ENCODE data around the gene ZNF74.
"Not testable (repeated sequence)": the region's sequence is repeated elsewhere in the genome, so short reads cannot be mapped to it uniquely, and the experiment has no call there.

The ZNF74 gene

DNA sequence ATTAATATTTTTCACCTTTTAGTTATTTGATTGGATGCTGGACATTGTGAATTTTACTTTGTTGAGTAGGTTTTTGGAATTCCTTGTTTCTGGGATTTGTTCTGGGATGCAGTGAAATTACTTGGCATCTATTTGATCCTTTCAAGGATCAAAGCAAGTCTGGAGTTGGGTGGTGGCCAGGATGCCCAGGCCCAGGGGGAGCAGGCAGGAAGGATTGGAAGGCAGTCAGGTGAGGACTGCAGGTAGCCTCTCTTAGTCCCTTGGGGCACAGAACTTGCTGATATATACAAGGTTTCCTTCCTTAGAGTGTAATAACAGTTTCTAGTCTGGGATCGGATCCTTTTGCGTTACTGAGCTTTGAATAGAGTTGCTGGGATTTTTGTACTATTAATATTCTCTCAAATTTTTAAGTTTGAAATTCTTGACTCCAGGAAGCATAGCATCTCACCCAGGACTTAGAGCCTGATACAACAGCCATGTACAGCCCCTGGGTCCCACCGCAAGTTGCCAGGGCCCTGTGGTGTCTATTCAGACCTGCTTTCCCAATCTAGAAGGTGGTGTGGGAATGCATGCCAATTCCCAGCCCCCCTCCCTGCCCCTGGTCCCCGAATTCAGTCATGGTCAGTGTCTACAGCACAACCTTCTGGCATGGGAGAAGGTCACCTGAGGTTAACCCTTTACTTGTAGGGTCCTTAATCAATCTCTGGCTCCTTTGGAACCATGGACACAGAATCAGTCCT lies 6.1 kb downstream of the ZNF74 start:
- in situ Hi-C loops (cut with HindIII; ENCODE audit: low sequenced_read_pairs) = no loop called here

DNA sequence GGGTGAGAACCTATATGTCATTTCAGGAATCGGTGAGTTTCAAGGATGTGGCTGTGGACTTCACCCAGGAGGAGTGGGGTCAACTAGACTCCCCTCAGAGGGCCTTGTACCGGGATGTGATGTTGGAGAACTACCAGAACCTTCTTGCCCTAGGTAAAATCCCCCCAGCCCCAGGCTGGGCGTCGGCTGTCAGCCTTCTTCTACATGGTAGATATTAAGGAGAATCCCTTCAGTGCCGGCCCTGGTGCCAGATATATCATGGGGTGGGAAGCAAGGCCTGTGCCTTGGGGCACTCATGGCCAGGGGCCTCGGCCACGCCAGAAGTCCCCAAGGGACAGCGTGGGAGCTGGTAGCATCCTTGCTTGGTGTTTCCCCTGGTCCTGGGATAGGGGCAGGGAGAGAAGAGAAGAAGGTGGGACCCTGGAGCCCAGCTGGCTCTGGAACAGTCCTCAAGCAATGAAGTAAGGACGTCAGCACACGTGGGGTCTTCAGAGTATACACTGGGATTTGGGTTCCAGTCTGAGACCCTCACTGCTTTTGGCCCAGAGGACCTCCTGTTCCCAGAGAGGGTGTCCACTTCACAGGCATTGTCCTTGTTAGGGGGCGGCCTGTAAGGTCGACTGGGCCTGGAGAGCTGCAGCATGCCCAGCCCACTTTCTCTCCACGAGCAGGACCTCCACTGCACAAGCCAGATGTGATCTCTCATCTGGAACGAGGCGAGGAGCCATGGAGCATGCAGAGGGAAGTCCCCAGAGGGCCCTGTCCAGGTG lies 6.8 kb downstream of the ZNF74 start:
- in situ Hi-C loops (cut with HindIII; ENCODE audit: low sequenced_read_pairs) = no loop called here

DNA sequence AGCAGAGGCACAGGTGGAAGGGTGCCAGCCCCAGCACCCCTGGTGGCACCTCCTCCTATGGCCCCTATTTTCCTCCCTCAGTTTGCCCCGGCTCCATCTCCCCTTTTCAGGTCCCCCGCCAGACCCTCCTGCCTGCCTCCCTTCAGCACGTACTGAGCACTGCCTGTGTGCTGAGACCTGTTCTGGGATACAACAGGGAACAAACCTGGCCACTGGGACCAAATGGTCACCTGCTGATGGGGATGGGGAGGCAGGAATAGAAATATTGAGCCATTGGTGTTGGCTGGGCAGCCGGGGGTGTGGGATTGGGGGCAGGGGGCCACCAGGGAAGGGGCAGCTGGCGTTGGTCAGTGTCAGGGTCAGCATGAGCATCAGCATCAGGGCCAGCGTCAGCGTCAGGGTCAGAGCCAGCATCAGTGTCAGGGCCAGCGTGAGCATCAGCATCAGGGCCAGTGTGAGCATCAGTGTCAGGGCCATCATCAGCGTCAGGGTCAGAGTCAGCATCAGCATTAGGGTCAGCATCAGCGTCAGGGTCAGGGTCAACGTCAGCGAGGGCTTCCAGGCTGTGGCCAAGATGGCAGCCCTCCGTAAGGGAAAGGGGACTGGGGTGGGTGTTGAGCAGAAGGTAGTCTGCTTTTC lies 7.5 kb downstream of the ZNF74 start:
- in situ Hi-C loops (cut with HindIII; ENCODE audit: low sequenced_read_pairs) = no loop called here

DNA sequence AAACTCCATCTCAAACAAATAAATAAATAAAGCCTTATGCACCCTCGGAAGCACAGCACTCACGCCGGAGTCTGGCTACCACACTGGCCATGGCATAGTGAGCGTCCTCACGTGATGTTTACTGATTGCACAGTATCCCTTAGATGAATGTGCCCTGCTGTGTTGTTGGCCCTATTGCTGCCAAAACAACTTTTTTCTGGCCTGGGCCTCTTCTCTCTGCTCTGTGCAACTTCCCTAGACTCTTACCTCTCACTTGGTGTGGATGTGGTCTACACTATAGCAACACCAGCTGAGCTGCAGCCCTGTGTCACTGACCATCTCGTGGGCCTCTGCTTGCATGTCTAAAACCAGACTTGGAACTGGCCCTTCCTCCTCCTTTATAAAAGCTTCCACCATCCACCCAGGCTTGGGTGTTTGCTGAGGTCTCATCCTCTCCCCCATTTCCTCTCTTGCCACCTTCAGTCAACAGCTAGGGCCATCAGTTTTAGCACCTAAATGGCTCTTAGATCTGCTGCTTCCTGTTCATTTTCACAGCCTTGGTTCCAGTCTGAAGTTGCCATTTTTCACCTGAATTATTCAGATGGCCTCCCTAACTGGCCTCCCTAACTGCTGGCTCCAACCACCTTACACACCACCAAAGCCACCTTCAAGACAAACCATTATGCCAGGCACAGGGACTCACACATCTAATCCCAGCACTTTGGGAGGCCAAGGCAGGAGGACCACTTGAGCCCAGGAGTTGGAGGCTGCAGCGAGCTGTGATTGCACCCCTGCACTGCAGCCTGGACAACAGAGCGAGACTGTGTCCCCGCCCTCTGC lies 9.2 kb downstream of the ZNF74 start:
- in situ Hi-C loops (cut with HindIII; ENCODE audit: low sequenced_read_pairs) = no loop called here

DNA sequence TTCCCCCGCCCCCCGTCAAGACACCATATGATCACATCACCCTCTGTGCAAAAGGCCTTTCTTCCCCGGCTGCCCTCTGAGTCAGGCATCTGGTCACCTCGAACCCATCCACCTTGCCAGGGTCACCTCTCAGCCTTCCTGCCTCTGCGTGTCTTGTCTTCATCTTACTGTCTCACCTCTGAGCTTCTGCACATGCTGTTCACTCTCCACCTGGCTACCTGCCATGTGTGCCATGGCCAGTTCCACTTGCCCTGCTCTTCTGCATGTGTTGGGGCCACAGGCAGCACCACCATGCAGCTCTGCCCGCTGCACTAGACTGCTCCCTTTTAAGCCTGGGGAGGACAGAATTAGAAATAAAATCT lies 9.8 kb downstream of the ZNF74 start:
- in situ Hi-C loops (cut with HindIII; ENCODE audit: low sequenced_read_pairs) = no loop called here

DNA sequence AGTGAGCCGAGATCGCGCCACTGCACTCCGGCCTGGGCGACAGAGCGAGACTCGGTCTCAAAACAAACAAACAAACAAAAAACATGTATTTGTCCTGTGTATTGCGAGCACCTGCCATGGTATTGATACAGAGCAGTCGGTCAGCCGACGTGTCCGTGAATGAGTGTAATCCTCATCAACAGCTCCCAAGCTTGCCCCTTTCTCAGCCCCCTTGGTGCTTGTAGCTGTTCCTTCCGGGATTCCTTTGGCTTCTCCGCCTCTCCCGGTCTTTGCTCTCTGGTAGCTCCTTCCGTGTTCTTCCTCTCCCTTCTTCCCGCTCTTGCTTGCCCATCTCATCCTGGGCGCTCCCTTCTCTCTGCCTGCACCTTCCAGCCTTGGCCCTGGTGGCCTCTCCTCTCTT lies 10.9 kb downstream of the ZNF74 start:
- in situ Hi-C loops (cut with HindIII; ENCODE audit: low sequenced_read_pairs) = no loop called here

DNA sequence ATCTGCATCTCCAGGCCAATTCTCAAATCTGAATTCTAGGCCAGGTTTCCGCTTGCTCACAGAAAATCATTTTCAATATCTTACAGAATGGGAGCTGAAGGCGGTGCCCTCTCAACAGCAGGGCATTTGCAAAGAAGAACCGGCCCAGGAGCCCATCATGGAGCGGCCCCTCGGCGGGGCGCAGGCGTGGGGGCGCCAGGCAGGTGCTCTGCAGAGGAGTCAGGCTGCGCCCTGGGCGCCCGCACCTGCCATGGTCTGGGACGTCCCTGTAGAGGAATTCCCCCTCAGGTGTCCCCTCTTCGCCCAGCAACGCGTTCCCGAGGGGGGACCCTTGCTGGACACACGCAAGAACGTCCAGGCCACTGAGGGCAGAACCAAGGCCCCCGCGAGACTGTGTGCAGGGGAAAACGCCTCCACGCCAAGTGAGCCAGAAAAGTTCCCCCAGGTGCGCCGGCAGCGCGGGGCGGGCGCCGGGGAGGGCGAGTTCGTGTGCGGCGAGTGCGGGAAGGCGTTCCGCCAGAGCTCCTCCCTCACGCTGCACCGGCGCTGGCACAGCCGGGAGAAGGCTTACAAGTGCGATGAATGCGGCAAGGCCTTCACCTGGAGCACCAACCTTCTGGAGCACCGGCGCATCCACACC lies 11.5 kb downstream of the ZNF74 start:
- in situ Hi-C loops (cut with HindIII; ENCODE audit: low sequenced_read_pairs) = no loop called here

DNA sequence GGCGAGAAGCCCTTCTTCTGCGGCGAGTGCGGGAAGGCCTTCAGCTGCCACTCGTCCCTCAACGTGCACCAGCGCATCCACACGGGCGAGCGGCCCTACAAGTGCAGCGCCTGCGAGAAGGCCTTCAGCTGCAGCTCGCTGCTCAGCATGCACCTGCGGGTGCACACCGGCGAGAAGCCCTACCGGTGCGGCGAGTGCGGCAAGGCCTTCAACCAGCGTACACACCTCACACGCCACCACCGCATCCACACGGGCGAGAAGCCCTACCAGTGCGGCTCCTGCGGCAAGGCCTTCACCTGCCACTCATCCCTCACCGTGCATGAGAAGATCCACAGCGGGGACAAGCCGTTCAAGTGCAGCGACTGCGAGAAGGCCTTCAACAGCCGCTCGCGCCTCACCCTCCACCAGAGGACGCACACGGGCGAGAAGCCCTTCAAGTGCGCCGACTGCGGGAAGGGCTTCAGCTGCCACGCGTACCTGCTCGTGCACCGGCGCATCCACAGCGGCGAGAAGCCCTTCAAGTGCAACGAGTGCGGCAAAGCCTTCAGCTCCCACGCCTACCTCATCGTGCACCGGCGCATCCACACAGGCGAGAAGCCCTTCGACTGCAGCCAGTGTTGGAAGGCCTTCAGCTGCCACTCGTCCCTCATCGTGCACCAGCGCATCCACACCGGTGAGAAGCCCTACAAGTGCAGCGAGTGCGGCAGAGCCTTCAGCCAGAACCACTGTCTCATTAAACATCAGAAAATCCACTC lies 12.2 kb downstream of the ZNF74 start:
- in situ Hi-C loops (cut with HindIII; ENCODE audit: low sequenced_read_pairs) = no loop called here

DNA sequence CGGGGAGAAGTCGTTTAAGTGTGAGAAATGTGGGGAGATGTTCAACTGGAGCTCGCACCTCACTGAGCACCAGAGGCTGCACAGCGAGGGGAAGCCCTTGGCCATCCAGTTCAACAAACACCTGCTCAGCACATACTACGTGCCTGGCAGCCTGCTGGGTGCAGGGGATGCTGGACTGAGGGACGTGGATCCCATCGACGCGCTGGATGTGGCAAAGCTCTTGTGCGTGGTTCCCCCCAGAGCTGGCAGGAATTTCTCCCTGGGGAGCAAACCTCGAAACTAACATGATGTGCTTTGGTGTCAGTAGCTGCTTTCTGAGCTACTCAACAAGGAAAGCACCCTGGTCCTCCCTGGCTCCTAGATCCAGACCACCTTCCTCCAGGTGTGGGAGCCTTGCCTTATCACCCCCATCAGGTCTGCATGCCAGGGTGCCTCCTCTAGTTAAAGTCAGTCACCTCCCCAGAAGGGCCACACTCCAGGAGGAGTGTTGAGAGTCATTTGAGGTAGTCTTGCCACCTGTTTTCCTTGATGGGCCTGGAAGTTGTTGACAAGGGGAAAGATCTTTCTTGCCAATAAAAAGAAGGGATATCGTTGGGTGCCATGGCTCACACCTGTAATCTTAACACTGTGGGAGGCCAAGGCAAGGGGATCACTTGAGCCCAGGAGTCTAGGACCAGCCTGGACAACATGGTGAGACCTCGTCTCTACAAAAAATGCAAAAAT lies 12.9 kb downstream of the ZNF74 start:
- in situ Hi-C loops (cut with HindIII; ENCODE audit: low sequenced_read_pairs) = no loop called here

DNA sequence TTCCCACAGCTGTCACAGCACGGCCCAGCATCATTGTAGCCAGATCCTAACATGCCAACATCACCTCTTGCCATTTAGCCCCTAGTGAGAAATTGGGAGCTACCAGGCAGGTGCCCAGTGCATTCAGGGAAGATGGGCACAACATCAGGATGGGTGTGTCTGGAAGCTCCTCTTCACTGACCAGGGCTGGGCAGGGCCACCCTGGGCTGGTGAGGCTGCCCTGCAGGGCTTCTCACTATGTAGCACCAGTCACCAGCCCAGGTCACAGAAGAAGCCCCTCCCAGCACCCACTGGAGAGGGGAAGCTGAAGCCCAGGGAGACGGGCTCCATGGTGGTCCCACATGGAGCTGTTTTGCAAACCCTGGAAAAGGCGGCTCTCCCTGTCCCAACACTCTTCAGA lies 13.9 kb downstream of the ZNF74 start:
- in situ Hi-C loops (cut with HindIII; ENCODE audit: low sequenced_read_pairs) = no loop called here

DNA sequence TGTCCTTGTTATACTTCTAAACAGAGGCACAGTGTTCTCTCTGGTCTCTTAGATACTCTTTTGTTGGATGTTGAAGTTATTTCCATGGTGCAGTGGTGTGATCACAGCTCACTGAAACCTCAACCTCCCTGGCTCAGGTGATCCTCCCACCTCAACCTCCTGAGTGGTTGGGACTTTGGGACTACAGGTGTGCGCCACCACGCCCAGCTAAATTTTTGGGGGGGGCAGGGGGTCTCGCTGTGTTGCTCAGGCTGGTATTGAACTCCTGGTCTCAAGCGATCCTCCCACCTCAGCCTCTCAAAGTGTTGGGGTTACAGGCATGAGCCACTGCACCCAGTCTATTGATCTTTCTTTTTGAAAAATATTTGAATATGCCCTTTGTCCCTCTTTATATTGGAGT lies 14.9 kb downstream of the ZNF74 start:
- in situ Hi-C loops (cut with HindIII; ENCODE audit: low sequenced_read_pairs) = no loop called here

DNA sequence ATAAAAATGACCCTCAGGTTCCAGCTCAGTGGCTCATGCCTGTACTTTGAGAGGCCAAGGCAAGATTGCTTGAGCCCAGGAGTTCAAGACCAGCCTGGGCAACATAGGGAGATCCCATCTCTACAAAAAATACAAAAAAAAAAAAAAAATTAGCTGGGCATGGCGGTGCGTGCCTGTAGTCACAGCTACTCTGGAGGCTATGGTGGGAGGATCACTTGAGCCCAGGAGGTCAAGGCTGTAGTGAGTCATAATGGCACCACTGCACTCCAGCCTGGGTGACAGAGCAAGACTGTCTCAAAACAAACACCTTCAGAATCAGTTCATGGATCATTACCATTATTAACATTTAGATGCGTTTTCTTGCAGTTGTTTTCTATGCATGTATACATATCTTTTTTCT lies 15.4 kb downstream of the ZNF74 start:
- in situ Hi-C loops (cut with HindIII; ENCODE audit: low sequenced_read_pairs) = not testable (repeated sequence)

DNA sequence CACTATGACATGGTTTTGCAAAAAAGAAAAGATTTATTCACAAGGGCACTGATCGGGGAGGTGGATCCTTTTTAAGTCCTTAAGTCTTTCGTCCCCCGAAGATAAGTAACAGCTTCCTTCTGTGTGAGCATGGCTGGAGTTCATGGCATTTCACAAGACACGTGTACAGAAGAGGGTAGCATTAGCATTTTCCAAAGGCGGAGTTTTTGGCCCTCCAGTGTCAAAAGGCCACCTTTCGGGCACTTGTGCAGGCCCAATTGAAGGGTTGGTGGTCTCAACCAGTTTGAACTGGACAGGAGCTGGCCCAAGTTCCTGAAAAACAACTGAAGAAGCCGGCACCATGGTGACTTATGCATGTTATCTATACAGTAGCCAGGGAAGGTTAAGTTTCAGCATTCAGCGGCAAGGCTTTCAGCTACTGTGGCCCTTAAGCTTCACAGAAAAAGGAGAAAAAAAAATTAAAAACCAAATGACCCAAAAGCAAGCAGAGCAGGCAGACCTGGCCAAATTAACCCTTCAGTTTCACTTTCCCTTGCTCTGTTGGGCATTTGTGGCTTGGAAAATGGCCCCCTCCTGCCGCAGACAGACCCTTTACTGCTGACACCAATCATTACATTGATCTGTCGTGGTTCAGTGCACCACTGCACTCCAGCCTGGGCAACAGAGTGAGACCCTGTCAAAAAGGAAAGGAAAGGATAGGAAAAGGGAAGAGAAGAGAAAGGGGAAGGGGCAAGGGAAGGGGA lies 18.7 kb downstream of the ZNF74 start:
- in situ Hi-C loops (cut with HindIII; ENCODE audit: low sequenced_read_pairs) = no loop called here

DNA sequence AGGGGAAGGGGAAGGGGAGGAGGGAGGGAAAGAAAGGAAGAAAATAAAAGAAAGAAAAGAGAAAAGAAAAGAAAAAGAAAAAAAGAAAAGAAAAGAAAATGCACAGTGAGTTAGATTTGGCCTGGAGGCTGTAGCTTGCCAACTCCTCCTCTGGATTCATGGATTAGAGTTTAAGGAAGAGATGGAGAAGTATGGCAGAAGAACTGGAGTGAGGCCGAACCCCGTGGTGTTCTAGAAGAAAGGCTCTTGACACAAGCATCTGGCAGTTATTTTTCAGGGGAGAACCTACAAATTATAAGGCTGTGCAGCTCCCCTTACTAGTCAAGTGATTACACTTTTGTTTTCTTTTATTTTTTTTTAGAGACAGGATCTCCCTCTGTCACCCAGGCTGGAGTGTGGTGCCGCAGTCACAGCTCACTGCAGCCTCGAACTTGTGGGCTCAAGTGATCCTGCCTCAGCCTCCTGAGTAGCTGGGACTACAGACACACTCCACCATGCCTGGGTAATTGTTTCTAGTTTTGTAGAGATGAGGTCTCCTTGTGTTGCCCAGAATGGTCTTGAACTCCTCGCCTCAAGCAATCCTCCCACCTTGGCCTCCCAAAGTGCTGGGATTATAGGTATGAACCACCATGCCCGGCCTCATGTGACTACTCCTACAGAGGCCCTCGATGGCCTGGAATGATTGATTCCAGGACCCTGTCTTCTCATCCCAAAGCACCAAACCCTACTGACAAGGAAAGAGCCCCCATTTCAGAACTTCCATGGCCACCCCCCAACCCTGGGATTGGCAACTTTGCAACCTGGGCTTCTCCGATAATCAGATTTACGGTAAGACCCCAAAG lies 19.5 kb downstream of the ZNF74 start:
- in situ Hi-C loops (cut with HindIII; ENCODE audit: low sequenced_read_pairs) = no loop called here

DNA sequence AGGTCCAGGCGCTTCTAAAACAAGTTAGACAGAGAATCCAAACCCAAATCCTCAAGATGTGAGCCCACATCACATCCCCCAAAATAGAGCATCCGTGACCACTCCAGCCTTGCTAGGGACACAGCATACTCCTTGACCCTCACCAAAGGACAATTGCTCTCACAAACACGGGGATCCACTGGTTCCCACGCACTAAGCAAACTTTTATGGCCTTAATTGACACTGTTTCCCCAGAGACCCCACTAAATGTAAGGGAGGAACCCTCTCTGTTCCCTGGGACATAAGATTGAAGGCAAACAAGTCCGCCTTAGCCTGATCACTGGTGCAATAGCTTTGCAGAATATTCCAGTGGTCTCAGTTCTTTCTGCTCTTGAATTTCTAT lies 20.1 kb downstream of the ZNF74 start:
- in situ Hi-C loops (cut with HindIII; ENCODE audit: low sequenced_read_pairs) = no loop called here

DNA sequence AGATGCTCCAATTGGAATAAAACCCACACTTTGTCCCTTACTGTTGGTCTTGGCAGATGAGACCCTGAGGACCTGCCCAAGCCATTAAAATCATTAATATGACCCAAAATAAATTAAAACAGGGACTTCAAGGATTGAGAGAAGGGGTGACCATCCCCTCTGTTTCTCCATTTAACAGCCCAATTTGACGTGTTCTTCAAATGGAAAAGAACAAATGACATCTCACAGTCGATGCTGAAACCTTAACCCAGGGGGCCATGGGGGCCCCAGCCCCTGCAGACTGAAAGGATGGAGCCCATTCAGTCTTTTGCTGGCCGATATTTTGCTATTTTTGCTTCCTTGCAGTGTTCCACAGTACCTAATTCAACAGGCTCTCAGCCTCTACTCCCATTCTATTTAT lies 20.5 kb downstream of the ZNF74 start:
- in situ Hi-C loops (cut with HindIII; ENCODE audit: low sequenced_read_pairs) = no loop called here

DNA sequence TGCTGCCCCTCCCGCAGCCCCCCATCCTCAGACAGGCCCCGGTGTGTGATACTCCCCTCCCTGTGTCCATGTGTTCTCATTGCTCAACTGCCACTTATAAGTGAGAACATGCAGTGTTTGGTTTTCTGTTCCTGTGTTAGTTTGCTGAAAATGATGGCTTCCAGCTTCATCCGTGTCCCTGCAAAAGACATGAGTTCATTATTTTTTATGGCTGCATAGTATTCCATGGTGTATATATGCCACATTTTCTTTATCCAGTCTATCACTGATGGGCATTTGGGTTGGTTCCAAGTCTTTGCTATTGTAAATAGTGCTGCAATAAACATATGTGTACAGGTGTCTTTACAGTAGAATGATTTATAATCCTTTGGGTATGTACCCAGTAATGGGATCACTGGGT lies 21.3 kb downstream of the ZNF74 start:
- in situ Hi-C loops (cut with HindIII; ENCODE audit: low sequenced_read_pairs) = not testable (repeated sequence)

DNA sequence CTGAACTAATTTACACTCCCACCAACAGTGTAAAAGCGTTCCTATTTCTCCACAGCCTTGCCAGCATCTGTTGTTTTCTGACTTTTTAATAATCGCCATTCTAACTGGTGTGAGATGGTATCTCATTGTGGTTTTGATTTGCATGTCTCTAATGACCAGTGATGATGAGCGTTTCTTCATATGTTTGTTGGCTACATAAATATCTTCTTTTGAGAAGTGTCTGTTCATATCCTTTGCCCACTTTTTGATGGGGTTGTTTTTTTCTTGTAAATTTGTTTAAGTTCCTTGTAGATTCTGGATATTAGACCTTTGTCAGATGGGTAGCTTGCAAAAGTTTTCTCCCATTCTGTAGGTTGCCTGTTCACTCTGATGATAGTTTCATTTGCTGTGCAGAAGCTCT lies 21.7 kb downstream of the ZNF74 start:
- in situ Hi-C loops (cut with HindIII; ENCODE audit: low sequenced_read_pairs) = not testable (repeated sequence)

Data from endothelial cell of hepatic sinusoid (primary cell).